Neural cell (in vitro differentiated cells): ENCODE data around the gene C5AR1.

Experiments used
- CTCF ChIP-seq: fragments of 450-650 bp; IDR thresholded peaks from 2 replicates; pipeline ENCODE4 v1.5.1; 2014; ENCODE audit warnings: antibody characterized with exemption, mild to moderate bottlenecking, moderate library complexity; ENCODE audit not compliant: poor library complexity, severe bottlenecking
- EP300 ChIP-seq: fragments of 450-650 bp; conservative IDR thresholded peaks from 2 replicates; pipeline ENCODE4 v1.6.1; 2014; ENCODE audit warnings: antibody characterized with exemption, mild to moderate bottlenecking, moderate library complexity; ENCODE audit not compliant: poor library complexity, severe bottlenecking
- EZH2 ChIP-seq: fragments of 200-600, 300-800 bp; shearing (Covaris generic), sonication (generic); IDR thresholded peaks from 2 replicates; pipeline ENCODE4 v1.6.1; 2014; ENCODE audit warnings: antibody characterized with exemption, low read length, borderline replicate concordance, mild to moderate bottlenecking; ENCODE audit not compliant: insufficient read depth, poor library complexity, severe bottlenecking
- MXI1 ChIP-seq: fragments of 450-650 bp; conservative IDR thresholded peaks from 2 replicates; pipeline ENCODE4 v1.6.1; 2014; ENCODE audit warnings: antibody characterized with exemption, mild to moderate bottlenecking; ENCODE audit not compliant: poor library complexity, severe bottlenecking
- POLR2AphosphoS5 ChIP-seq: IDR thresholded peaks from 2 replicates; pipeline ENCODE4 v1.6.1; 2012
- RAD21 ChIP-seq: fragments of 450-650 bp; conservative IDR thresholded peaks from 2 replicates; pipeline ENCODE4 v1.6.1; 2014; ENCODE audit warnings: antibody characterized with exemption, mild to moderate bottlenecking, moderate library complexity
- REST ChIP-seq: IDR thresholded peaks from 2 replicates; pipeline ENCODE4 v1.6.1; 2012; ENCODE audit warnings: borderline replicate concordance
- SMC3 ChIP-seq: fragments of 450-650 bp; conservative IDR thresholded peaks from 2 replicates; pipeline ENCODE4 v1.6.1; 2014; ENCODE audit warnings: antibody characterized with exemption, mild to moderate bottlenecking, moderate library complexity; ENCODE audit not compliant: poor library complexity
- TAF1 ChIP-seq: IDR thresholded peaks from 2 replicates; pipeline ENCODE4 v1.6.1; 2012; ENCODE audit warnings: low read depth

GRCh38 chr19:47350630-47351029 lies 41.0 kb downstream of the C5AR1 start:
- TF ChIP-seq EP300 (no peak), CTCF (no peak), EZH2 (no peak), POLR2AphosphoS5 (no peak), RAD21 (no peak), TAF1 (no peak), SMC3 (no peak), REST (no peak), MXI1 (no peak)
